ENCODE data around the gene ZIC4. TPM values are rescaled to one million over a fixed set of nuclear protein-coding genes. Genes with fewer than 3 reads are reported as not detected.
A peak's percentile ranks its signal among the peaks of the same experiment; 100 is the strongest.

ZIC4 gene
- total and polyA plus RNA-seq, 2 donors (not counting 1 experiment from before 2014, with no cell fraction given): not detected

DNA sequence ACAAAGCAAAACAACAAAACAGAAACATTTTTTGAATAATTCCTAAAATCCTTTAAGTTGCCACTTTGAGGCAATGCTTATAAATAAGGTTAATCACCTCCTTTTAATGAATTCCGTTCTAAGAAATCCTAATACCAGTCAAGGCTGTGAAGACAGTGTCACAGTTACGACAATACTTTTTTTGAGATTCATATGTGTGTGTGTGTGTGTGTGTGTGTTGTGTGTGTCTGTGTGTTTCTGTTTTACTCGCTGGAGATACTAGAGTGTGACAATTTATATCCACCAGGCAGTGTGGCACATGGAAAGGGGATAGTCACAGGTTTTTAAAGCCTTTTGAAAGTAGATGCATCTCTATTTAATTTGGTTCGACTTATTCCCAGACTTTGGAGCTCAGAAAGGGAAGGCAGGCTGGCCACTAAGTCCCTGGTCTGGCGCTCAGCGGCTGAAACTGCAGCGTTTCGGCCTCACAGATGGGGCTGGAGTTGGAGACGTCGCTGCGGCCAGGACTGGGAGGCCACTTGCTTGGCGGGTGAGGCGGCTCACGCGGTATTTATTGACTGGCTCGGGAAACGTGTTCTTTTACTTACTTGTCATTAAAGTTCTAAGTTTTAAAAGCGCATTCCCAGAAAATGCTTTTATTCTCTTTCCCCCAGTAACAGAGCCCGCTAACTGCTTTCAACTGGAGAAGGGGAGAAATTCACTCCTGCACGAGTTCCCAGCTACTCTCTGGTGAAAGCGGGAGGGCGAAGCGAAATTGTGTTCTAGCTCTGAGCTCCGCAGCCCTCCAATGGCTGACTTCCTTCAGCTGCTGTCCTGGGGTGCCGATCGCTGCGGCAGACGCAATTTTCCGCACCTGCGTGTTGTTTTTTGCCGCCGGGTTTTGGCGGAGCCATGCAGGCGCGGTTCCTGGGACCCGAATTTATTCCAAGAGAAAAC, 16.5 kb upstream of the ZIC4 start:
- Histone ChIP-seq H3K36me3 (ENCODE audit: control insufficient read depth, insufficient read depth, low read length) (no peaks in the 10 kb centered on the region), H3K9me3 (ENCODE audit: control insufficient read depth, insufficient read depth, low read depth, low read length) (no peaks in the 10 kb centered on the region)

DNA sequence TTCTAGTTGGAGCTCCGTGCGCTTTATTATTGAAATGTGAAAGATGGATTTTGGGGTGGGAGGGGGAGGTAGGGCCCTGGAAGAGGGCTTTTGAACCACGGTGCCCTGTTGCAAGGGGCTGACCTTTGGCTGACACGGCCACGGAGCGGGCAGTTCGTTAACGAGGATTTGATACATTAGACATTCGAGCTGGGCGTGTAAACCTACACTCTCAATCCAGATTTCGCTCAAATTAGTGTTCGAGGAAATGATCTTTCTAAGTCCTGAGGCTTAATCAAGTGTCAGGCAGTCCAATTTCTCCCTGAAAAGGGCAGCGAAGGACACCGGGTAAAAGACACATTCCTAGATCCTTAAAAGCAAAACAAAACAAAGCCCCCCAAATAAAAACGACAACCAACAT, 15.9 kb upstream of the ZIC4 start:
- no peaks in the 10 kb centered on the region for H3K79me2 ChIP-seq (ENCODE audit: control insufficient read depth, insufficient read depth, low read length)
- no peak overlapping the region for H3K9ac ChIP-seq (ENCODE audit: insufficient read depth, low read length)
- H3K4me3 ChIP-seq (replicated peaks in 1 of 4; ENCODE audit: control extremely low read depth in 1 of 4, insufficient read depth in 1 of 4, low read depth in 3 of 4, low read length in 4 of 4): no peak overlapping the region
- DNase-seq (ENCODE audit: low read depth in 2 of 2): no peak
- peaks cover 73% of the 10 kb centered on the region for H3K27me3 ChIP-seq (ENCODE audit: control insufficient read depth, insufficient read depth, low read length)
- no peak for TF ChIP-seq EZH2 (IDR thresholded peaks at IDR 0.05; ENCODE audit: low read length, missing control alignments)
- TF ChIP-seq, protein P1, sequence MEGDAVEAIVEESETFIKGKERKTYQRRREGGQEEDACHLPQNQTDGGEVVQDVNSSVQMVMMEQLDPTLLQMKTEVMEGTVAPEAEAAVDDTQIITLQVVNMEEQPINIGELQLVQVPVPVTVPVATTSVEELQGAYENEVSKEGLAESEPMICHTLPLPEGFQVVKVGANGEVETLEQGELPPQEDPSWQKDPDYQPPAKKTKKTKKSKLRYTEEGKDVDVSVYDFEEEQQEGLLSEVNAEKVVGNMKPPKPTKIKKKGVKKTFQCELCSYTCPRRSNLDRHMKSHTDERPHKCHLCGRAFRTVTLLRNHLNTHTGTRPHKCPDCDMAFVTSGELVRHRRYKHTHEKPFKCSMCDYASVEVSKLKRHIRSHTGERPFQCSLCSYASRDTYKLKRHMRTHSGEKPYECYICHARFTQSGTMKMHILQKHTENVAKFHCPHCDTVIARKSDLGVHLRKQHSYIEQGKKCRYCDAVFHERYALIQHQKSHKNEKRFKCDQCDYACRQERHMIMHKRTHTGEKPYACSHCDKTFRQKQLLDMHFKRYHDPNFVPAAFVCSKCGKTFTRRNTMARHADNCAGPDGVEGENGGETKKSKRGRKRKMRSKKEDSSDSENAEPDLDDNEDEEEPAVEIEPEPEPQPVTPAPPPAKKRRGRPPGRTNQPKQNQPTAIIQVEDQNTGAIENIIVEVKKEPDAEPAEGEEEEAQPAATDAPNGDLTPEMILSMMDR (conservative IDR thresholded peaks at IDR 0.05 in 1 of 2, IDR thresholded peaks at IDR 0.05 in 1 of 2; ENCODE audit: low read depth in 1 of 2, low read length in 2 of 2): no peak
- H3K4me2 ChIP-seq (ENCODE audit: extremely low read depth, insufficient read depth, low read length): no peak overlapping the region
- H3K4me1 ChIP-seq (ENCODE audit: control insufficient read depth, extremely low read depth, insufficient read depth, low read length): no peaks in the 10 kb centered on the region
- no peaks in the 10 kb centered on the region for H4K20me1 ChIP-seq (ENCODE audit: control insufficient read depth, extremely low read depth, insufficient read depth, low read length)
- H2AFZ ChIP-seq (ENCODE audit: low read length): no peak overlapping the region
- H3K36me3 ChIP-seq (ENCODE audit: control insufficient read depth, insufficient read depth, low read length): no peaks in the 10 kb centered on the region
- no peak overlapping the region for H3K27ac ChIP-seq (ENCODE audit: insufficient read depth, low read length)
- no peaks in the 10 kb centered on the region for H3K9me3 ChIP-seq (ENCODE audit: control insufficient read depth, insufficient read depth, low read depth, low read length)

More for the DNA sequence above, 16.5 kb upstream of the ZIC4 start:
- no peak overlapping the region for H2AFZ ChIP-seq (ENCODE audit: low read length)
- peaks cover 71% of the 10 kb centered on the region for H3K27me3 ChIP-seq (ENCODE audit: control insufficient read depth, insufficient read depth, low read length)
- no peak overlapping the region for H3K4me2 ChIP-seq (ENCODE audit: extremely low read depth, insufficient read depth, low read length)
- H3K9ac ChIP-seq (ENCODE audit: insufficient read depth, low read length): no peak overlapping the region
- H3K4me1 ChIP-seq (ENCODE audit: control insufficient read depth, extremely low read depth, insufficient read depth, low read length): no peaks in the 10 kb centered on the region
- H3K27ac ChIP-seq (ENCODE audit: insufficient read depth, low read length): no peak overlapping the region
- H4K20me1 ChIP-seq (ENCODE audit: control insufficient read depth, extremely low read depth, insufficient read depth, low read length): no peaks in the 10 kb centered on the region
- no peak overlapping the region for H3K4me3 ChIP-seq (replicated peaks in 1 of 4; ENCODE audit: control extremely low read depth in 1 of 4, insufficient read depth in 1 of 4, low read depth in 3 of 4, low read length in 4 of 4)
- H3K79me2 ChIP-seq (ENCODE audit: control insufficient read depth, insufficient read depth, low read length): no peaks in the 10 kb centered on the region
- no peak for DNase-seq (ENCODE audit: low read depth in 2 of 2)
- TF ChIP-seq, protein P1 (conservative IDR thresholded peaks at IDR 0.05 in 1 of 2, IDR thresholded peaks at IDR 0.05 in 1 of 2; ENCODE audit: low read depth in 1 of 2, low read length in 2 of 2): no peak
- peak; percentile 69 for TF ChIP-seq EZH2 (IDR thresholded peaks at IDR 0.05; ENCODE audit: low read length, missing control alignments)

DNA sequence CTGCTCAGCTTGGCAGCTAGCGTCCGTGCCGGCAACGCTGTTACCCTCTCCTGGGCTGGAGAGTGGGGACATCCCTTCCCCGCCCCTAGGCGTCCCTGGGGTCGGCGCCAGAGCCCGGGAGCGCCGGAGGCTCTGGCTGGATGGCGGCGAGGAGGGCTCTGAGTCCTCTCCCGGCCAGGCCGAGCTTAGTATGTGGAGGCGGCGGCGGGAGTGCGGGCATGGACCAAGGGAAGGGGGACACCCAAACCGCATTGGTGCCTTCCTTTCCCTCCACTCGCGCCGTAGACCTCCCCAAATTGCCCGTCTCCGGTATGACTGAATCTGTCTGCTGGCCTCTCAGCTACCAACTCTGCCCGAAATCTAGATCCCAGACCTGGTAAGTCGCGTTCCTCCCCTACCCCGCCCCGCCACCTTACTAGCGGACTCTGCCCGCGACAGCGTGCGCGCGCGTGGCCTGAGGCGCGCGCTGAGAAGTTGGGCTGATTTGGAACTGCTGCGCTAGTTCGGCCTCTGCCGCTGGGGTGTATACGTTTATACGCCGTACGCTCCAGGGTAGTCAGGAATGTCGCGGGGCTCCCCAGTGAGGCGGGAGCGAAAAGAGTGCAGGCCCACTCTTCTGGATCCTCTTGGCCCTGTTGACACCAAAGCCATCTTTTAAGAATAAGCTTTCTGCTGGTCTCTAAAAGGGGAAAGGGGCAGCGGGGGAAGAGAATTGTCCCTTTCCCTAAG, 15.0 kb upstream of the ZIC4 start:
- no peaks in the 10 kb centered on the region for H3K4me1 ChIP-seq (ENCODE audit: control insufficient read depth, extremely low read depth, insufficient read depth, low read length)
- H3K27ac ChIP-seq (ENCODE audit: insufficient read depth, low read length): no peak overlapping the region
- H3K79me2 ChIP-seq (ENCODE audit: control insufficient read depth, insufficient read depth, low read length): no peaks in the 10 kb centered on the region
- no peak overlapping the region for H2AFZ ChIP-seq (ENCODE audit: low read length)
- H3K27me3 ChIP-seq (ENCODE audit: control insufficient read depth, insufficient read depth, low read length): peaks cover 73% of the 10 kb centered on the region
- H3K9me3 ChIP-seq (ENCODE audit: control insufficient read depth, insufficient read depth, low read depth, low read length): no peaks in the 10 kb centered on the region
- H3K36me3 ChIP-seq (ENCODE audit: control insufficient read depth, insufficient read depth, low read length): no peaks in the 10 kb centered on the region
- H4K20me1 ChIP-seq (ENCODE audit: control insufficient read depth, extremely low read depth, insufficient read depth, low read length): no peaks in the 10 kb centered on the region
- DNase-seq (ENCODE audit: low read depth in 2 of 2): no peak
- H3K9ac ChIP-seq (ENCODE audit: insufficient read depth, low read length): no peak overlapping the region
- TF ChIP-seq, protein P1 (conservative IDR thresholded peaks at IDR 0.05 in 1 of 2, IDR thresholded peaks at IDR 0.05 in 1 of 2; ENCODE audit: low read depth in 1 of 2, low read length in 2 of 2): no peak
- no peak for TF ChIP-seq EZH2 (IDR thresholded peaks at IDR 0.05; ENCODE audit: low read length, missing control alignments)
- no peak overlapping the region for H3K4me3 ChIP-seq (replicated peaks in 1 of 4; ENCODE audit: control extremely low read depth in 1 of 4, insufficient read depth in 1 of 4, low read depth in 3 of 4, low read length in 4 of 4)
- no peak overlapping the region for H3K4me2 ChIP-seq (ENCODE audit: extremely low read depth, insufficient read depth, low read length)
